ENCODE data around the gene C10orf90.

C10orf90 gene

DNA sequence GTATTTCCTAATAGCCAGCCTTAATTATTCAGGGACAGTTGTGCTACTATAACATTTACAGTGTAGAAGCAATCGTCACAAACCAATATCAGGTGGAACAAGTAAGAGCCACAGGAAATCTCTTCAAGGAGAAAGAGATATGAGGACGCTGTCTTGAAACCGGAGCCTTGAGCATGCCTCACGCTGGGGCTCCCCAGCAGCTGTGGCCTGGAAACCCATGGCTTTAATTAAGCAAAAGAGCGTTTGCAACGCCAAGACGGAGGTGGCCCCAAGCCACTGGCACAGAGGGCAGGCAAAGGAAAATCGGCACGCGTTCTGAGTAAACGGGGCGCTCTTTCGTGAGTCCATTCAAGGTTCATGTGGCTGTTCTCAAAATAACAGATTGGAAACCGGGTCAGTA lies 84.4 kb downstream of the C10orf90 start:
- Histone ChIP-seq H3F3A (ENCODE audit: insufficient read depth, low read length) (no peaks in the 10 kb centered on the region), H4K20me1 (ENCODE audit: insufficient read depth, low read length) (no peaks in the 10 kb centered on the region), H3K4me1 (ENCODE audit: insufficient read depth, low read length, severe bottlenecking) (no peaks in the 10 kb centered on the region), H3K27me3 (ENCODE audit: insufficient read depth, low read length) (no peaks in the 10 kb centered on the region), H3K9ac (ENCODE audit: low read length) (no peak overlapping the region), H3K27ac (ENCODE audit: low read depth, low read length, poor library complexity, severe bottlenecking) (no peak overlapping the region), H2AFZ (ENCODE audit: low read length) (no peak overlapping the region), H3K9me2 (ENCODE audit: low read depth, low read length) (no peaks in the 10 kb centered on the region), H3K79me2 (ENCODE audit: insufficient read depth, low read length) (no peaks in the 10 kb centered on the region), H3K9me3 (ENCODE audit: low read length) (no peaks in the 10 kb centered on the region), H3K4me2 (ENCODE audit: low read length) (no peak overlapping the region), H3K4me3 (ENCODE audit: low read depth, low read length, poor library complexity, severe bottlenecking) (no peak overlapping the region), H3K36me3 (ENCODE audit: insufficient read depth, low read length) (no peaks in the 10 kb centered on the region)
- TF ChIP-seq EZH2 (IDR thresholded peaks at IDR 0.05; ENCODE audit: borderline replicate concordance, low read length) = no peak
- TF ChIP-seq, protein P1, sequence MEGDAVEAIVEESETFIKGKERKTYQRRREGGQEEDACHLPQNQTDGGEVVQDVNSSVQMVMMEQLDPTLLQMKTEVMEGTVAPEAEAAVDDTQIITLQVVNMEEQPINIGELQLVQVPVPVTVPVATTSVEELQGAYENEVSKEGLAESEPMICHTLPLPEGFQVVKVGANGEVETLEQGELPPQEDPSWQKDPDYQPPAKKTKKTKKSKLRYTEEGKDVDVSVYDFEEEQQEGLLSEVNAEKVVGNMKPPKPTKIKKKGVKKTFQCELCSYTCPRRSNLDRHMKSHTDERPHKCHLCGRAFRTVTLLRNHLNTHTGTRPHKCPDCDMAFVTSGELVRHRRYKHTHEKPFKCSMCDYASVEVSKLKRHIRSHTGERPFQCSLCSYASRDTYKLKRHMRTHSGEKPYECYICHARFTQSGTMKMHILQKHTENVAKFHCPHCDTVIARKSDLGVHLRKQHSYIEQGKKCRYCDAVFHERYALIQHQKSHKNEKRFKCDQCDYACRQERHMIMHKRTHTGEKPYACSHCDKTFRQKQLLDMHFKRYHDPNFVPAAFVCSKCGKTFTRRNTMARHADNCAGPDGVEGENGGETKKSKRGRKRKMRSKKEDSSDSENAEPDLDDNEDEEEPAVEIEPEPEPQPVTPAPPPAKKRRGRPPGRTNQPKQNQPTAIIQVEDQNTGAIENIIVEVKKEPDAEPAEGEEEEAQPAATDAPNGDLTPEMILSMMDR (IDR thresholded peaks at IDR 0.05; ENCODE audit: low read length) = no peak

DNA sequence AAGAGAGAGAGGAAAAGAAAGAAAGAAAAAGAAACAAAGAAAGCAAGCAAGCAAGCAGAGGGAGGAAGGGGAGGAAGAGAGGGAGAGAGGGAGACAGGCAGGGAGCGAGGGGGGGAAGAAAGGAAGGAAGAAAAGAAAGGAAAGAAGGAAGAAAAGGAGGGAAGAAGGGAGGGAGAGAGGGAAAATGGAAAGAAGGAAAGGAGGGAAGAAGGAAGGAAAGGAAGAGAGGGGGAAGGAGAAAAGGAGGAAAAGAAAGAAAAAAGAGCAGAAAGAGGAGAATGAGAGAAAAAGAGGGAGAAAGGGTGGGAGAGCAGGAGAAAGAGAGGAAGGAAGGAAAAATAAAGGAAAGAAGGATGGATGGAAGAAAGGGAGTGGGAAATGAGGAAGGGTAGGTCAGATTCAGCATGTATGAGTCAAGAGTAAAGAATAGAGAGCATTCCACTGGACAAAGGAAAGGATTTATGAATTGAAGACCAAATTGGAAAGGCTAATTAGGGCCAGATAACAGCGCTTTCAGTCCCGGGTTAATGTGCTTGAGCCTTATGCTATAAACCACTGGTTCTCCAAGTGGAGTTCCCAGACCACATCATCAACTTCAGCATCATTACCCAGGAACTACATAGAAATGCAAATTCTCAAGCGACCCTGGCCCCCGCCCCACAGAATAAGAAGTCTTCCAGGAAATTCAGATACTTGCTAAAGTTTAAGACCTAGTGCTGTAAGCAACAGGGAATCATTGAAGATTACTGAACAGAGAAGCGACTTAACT lies 85.1 kb downstream of the C10orf90 start:
- no peaks in the 10 kb centered on the region for H4K20me1 ChIP-seq (ENCODE audit: insufficient read depth, low read length)
- no peaks in the 10 kb centered on the region for H3K9me2 ChIP-seq (ENCODE audit: low read depth, low read length)
- H3K27me3 ChIP-seq (ENCODE audit: insufficient read depth, low read length) = no peaks in the 10 kb centered on the region
- TF ChIP-seq EZH2 (IDR thresholded peaks at IDR 0.05; ENCODE audit: borderline replicate concordance, low read length) = no peak
- TF ChIP-seq, protein P1 (IDR thresholded peaks at IDR 0.05; ENCODE audit: low read length) = no peak
- H3K4me1 ChIP-seq (ENCODE audit: insufficient read depth, low read length, severe bottlenecking) = no peaks in the 10 kb centered on the region
- H2AFZ ChIP-seq (ENCODE audit: low read length) = no peak overlapping the region
- no peak overlapping the region for H3K27ac ChIP-seq (ENCODE audit: low read depth, low read length, poor library complexity, severe bottlenecking)
- no peaks in the 10 kb centered on the region for H3F3A ChIP-seq (ENCODE audit: insufficient read depth, low read length)
- no peaks in the 10 kb centered on the region for H3K79me2 ChIP-seq (ENCODE audit: insufficient read depth, low read length)
- no peak overlapping the region for H3K9ac ChIP-seq (ENCODE audit: low read length)
- no peaks in the 10 kb centered on the region for H3K36me3 ChIP-seq (ENCODE audit: insufficient read depth, low read length)
- H3K4me3 ChIP-seq (ENCODE audit: low read depth, low read length, poor library complexity, severe bottlenecking) = no peak overlapping the region
- H3K9me3 ChIP-seq (ENCODE audit: low read length) = no peaks in the 10 kb centered on the region
- H3K4me2 ChIP-seq (ENCODE audit: low read length) = no peak overlapping the region

DNA sequence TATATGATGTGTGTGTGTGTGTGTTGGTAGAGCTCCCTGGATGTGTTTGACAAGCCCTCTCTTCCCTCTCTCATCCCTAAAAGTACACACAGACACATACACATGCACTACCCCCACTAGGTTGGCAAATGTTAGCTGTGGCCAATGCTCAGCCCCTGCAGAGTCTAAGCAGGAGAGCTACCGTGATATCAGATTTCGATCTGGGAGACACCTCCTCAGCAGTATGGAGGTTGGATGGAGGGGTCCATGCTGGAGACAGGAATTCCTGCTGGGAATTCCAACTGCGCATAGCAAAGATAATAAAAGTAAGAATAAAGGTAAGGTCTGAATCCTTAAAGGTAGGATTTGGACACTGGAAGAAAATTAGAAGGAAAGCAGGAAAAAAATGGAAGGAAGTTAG lies 85.7 kb downstream of the C10orf90 start:
- Histone ChIP-seq H3K4me2 (ENCODE audit: low read length) (no peak overlapping the region), H3K36me3 (ENCODE audit: insufficient read depth, low read length) (no peaks in the 10 kb centered on the region), H3F3A (ENCODE audit: insufficient read depth, low read length) (no peaks in the 10 kb centered on the region), H3K79me2 (ENCODE audit: insufficient read depth, low read length) (no peaks in the 10 kb centered on the region), H3K9me3 (ENCODE audit: low read length) (no peaks in the 10 kb centered on the region), H3K9me2 (ENCODE audit: low read depth, low read length) (no peaks in the 10 kb centered on the region), H2AFZ (ENCODE audit: low read length) (no peak overlapping the region), H3K4me1 (ENCODE audit: insufficient read depth, low read length, severe bottlenecking) (no peaks in the 10 kb centered on the region), H4K20me1 (ENCODE audit: insufficient read depth, low read length) (no peaks in the 10 kb centered on the region), H3K4me3 (ENCODE audit: low read depth, low read length, poor library complexity, severe bottlenecking) (no peak overlapping the region), H3K9ac (ENCODE audit: low read length) (no peak overlapping the region), H3K27me3 (ENCODE audit: insufficient read depth, low read length) (no peaks in the 10 kb centered on the region), H3K27ac (ENCODE audit: low read depth, low read length, poor library complexity, severe bottlenecking) (no peak overlapping the region)
- TF ChIP-seq EZH2 (IDR thresholded peaks at IDR 0.05; ENCODE audit: borderline replicate concordance, low read length) = no peak
- TF ChIP-seq, protein P1 (IDR thresholded peaks at IDR 0.05; ENCODE audit: low read length) = no peak
